Hepatic stellate cell (primary cell): ENCODE data around the gene ELOA.
A peak's percentile ranks its signal among the peaks of the same experiment; 100 is the strongest.
"Not testable (repeated sequence)": the region's sequence is repeated elsewhere in the genome, so short reads cannot be mapped to it uniquely, and the experiment has no call there.

Experiments
- DNase-seq: peaks from one replicate; pipeline ENCODE4 v3.0.0; 2011; ENCODE audit warnings: low spot score

Gene ELOA

GRCh38 chr1:23736437-23737134 is 6.7 kb upstream of the ELOA start:
- DNase-seq: no peak

- DNase-seq: no peak
These were observed 1.7 kb upstream of the ELOA start for GRCh38 chr1:23741609-23742008.

DNA sequence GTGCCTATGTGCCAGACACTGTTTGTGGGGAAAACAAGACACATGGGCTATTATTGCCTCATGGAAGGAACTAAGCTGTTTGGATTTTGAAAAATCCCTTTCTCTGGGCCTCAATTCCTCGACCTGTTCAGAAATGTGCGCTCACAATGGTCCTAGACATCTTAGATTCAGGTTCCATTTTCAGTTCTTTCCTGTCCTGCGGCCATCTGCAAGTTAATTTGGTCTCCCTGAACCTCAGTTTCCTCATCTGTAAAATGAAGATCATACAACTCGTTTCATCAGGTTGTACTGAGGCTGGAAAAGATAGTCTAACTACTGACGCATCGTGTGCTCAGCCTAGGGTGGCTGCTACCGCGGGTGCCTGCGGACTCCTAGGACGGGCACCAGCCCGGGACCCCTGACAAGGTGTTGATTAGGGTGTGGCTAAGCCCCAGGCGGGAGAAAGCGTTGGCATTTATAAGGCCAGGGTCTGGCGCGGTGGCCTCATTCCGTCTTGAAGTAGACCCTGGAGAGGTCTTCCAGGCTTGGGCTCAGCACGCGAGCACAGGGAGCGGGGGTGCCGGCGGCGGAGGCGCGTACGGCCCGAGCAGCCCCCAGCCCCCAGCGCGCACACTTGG is 493 bp upstream of the ELOA start:
- DNase-seq: no peak

- peak; percentile 68 for DNase-seq
These were observed 2.2 kb downstream of the ELOA start for GRCh38 chr1:23745515-23745914.

DNA sequence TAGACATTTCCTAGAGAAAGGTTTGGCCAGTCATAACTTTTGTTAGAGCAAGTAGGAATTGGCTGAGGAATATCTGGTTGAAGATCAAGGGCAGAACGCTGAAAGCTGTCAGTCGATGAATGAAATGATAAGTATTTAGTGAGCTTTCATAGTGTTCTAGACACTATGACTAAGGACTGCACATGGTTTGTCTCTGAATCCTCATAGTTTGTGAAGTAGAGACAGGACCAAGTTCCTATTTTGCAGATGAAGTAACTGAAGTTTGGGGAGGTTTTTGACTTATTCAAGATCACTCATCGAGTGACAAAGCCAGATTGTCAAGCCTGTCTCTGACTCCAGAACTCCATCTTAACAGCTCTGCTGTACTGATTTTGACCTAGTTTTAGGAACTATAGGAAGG is 4.7 kb downstream of the ELOA start:
- DNase-seq: peak; percentile 34

DNA sequence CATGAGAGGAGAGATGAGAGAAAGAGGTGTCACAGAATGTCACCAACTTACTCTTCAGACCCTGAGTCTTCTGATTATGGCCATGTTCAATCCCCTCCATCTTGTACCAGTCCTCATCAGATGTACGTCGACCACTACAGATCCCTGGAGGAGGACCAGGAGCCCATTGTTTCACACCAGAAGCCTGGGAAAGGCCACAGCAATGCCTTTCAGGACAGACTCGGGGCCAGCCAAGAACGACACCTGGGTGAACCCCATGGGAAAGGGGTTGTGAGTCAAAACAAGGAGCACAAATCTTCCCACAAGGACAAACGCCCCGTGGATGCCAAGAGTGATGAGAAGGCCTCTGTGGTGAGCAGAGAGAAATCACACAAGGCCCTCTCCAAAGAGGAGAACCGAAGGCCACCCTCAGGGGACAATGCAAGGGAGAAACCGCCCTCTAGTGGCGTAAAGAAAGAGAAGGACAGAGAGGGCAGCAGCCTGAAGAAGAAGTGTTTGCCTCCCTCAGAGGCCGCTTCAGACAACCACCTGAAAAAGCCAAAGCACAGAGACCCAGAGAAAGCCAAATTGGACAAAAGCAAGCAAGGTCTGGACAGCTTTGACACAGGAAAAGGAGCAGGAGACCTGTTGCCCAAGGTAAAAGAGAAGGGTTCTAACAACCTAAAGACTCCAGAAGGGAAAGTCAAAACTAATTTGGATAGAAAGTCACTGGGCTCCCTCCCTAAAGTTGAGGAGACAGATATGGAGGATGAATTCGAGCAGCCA is 8.0 kb downstream of the ELOA start:
- peak; percentile 80 for DNase-seq

GRCh38 chr1:23751815-23752200 is 8.5 kb downstream of the ELOA start:
- no peak for DNase-seq

GRCh38 chr1:23752909-23753308 is 9.6 kb downstream of the ELOA start:
- DNase-seq: no peak

- DNase-seq: peak; percentile 37
These were observed 13.4 kb downstream of the ELOA start for GRCh38 chr1:23756676-23757075.

DNA sequence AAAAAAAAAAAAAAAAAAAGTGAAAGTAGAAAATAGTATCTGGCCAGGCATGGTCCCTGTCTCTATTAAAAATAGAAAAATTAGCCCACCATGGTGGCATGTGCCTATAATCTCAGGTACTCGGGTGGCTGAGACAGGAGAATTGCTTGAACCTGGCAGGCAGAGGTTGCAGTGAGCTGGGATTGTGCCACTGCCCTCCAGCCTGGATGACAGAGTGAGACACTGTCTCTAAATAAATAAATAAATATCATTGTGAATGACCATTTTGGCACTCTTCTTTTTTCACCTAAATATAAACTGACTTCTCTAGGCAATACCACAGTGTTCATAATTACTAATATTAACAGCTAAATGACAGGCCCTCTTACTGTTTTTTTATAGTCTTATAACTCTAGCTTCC is 14.5 kb downstream of the ELOA start:
- no peak for DNase-seq

- DNase-seq: no peak
These were observed 16.0 kb downstream of the ELOA start for GRCh38 chr1:23759277-23759676.

DNA sequence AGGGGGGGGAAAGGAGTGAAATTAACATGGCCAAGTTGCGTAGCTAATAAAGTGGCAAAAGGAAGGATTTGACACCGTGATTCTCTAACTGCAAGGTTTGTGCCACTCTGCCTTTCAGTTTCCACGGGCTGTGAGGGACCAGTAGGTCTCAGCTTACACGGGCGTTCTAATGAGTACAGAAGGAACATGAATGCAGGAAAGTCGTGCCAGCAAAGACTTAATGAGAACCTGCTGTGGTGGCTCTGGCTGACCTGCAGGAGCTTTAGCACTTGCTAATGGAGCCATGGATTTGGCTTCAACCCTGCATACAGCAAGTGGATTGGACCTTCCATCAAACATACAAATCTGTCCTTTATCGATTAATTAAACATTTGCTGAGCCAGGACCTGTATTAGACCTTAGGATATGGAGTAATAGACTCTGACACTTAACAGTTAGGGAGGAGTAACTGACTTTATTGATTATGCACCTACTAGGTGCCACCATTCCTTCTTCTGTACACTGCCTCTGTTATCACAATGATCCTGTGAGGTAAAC is 19.8 kb downstream of the ELOA start:
- no peak for DNase-seq

- no peak for DNase-seq
These were observed 25.5 kb downstream of the ELOA start for GRCh38 chr1:23768733-23769132.

GRCh38 chr1:23772049-23772853 is 29.0 kb downstream of the ELOA start:
- peak; percentile 68 for DNase-seq

DNA sequence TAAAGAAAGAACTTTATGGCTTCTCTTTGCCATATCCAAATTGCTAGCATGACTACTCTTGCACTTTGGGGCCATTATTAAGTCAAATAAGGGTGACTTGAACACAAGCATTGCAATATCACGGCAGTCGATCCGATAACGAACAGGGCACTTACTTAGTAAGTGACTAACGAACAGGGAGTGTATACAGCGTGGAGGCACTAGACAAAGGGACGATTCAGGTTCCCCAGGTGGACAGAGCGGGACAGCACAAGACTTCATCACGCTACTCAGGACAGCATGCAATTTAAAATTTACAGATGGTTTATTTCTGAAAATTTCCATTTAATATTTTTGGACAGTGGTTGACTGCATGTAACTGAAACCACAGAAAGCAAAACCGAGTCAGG is 29.6 kb downstream of the ELOA start:
- no peak for DNase-seq

DNA sequence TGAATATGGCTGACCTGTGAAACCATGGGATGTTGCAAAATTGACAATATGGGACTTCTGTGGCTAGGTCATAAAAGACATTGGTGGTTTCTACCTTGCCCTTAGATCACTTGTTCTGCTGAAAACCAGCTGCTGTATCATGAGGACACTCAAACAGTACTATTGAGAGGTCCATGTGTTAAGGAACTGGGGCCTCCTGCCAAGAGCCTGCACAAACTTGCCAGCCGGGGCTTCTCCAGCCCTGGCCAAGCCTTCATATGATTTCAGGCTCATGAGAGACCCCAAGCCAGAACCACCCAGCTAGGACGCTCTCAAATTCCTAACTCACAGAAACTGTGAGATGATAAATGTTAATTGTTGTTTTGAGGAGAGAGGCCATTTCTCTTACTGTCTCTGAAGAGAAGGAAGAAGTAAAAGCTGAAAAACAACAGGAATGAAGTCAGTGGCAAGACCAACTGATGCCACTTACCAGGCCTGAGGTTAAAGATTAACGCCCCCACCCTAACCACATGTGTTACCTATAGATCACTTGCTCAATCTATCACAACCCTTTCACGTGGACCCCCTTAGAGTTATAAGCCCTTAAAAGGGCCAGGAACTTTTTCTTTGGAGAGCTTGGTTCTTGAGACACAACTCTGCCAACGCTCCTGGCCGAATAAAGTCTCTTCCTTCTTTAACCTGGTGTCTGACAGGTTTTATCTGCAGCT is 31.1 kb downstream of the ELOA start:
- DNase-seq: no peak

- no peak for DNase-seq
These were observed 32.9 kb downstream of the ELOA start for GRCh38 chr1:23776217-23776616.

- DNase-seq: peak; percentile 94
These were observed 34.9 kb downstream of the ELOA start, which contains the start of gene PITHD1 for GRCh38 chr1:23777979-23778814. Gene PITHD1, plus strand, starts transcription at chr1:23778418. Its CDS starts 98 bp downstream, at chr1:23778516.

- no peak for DNase-seq
These were observed 36.6 kb downstream of the ELOA start for GRCh38 chr1:23779826-23780371.

DNA sequence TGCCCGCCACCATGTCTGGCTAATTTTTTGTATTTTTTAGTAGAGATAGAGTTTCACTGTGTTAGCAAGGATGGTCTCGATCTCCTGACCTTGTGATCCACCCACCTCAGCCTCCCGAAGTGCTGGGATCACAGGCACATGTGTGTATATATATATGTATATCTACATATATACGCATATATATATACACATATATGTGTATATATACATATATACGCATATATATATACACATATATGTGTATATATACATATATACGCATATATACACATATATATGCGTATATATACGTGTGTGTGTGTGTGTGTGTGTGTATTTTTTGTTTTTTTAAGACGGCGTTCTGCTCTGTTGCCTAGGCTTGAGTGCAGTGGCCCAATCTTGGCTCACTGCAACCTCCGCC is 39.9 kb downstream of the ELOA start:
- DNase-seq: not testable (repeated sequence)
